GM19397 (cell line): ENCODE measurements around the gene DNAH1.
"Not testable (repeated sequence)": the region's sequence is repeated elsewhere in the genome, so short reads cannot be mapped to it uniquely, and the experiment has no call there.

ENCODE experiments used
- ATAC-seq: cut with Tn5 transposase; IDR thresholded peaks from one replicate; pipeline ENCODE4 v1.9.1; 2021; ENCODE audit warnings: mild to moderate bottlenecking, moderate library complexity; ENCODE audit not compliant: unreplicated experiment

DNAH1 gene

DNA sequence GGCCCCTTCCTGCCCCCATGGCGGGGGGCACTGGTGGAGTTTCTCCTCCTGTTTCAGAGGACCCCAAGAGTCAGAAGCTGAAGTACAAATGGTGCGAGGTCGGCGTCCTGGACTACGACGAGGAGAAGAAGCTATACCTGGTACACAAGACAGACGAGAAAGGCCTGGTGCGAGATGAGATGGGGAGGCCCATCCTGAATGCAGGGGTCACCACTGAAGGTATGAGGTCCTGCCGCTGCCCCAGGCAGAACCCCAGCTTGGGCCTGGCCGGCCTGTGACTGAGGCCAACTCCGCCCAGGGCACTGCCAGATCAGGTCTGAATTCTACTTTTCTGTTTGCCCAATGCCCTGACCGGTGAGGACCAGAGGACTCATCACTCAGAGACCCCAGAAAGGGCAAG lies 15.0 kb downstream of the DNAH1 start:
- ATAC-seq, result no peak

DNA sequence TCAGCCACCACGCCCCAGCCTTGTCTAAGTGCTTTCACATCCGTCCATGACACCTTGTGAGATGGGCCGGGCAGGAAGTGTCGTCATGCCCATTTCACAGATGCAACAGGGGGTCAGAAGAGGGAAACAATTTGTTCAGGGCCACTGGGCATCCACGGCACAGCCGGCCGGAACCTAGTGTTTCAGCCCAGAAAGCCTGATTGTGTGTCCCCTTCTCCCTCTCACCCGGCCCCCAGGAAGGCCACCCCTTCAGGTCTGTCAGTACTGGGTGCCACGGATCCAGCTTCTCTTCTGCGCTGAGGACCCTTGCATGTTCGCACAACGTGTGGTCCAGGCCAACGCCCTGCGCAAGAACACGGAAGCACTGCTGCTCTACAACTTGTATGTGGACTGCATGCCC lies 15.8 kb downstream of the DNAH1 start:
- no peak for ATAC-seq

DNA sequence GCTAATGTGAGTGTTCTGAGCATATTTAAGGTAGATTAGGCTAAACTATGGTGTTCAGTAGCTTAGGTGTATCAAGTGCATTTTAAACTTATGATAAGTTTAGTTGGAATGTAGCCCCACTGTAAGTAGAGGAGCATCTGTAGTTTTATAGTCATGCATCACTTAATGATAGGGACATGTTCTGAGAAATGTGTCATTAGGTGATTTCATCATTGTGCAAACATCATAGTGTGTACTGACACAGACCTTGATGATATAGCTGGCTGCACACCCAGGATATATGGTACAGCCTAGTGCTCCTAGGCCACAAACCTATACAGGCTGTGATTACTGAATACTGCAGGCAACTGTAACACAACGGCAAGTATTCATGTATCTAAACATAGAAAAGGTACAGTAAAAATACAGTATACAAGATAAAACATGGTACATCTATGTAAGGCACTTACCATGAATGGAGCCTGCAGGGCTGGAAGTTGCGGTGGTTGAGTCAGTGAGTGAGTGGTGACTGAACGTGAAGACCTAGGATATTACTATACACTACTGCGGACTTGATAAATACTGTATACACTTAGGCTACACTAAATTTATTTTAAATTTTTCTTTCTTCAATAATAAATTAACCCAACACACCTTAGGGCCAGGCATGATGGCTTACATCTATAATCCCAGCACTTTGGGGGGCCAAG lies 17.9 kb downstream of the DNAH1 start:
- ATAC-seq, result no peak

DNA sequence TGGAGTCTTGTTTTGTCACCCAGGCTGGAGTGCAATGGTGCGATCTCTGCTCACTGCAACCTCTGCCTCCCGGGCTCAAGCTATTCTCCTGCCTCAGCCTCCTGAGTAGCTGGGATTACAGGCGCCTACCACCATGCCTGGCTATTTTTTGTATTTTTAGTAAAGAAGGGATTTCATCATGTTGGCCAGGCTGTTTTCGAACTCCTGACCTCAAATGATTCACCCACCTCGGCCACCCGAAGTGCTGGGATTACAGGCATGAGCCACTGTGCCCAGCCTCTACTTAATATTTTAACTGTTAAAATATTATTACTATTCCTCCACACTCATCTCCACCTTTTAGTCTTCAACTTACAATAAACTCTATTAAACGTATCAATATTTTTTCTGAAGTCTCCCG lies 22.0 kb downstream of the DNAH1 start:
- not testable (repeated sequence) for ATAC-seq

DNA sequence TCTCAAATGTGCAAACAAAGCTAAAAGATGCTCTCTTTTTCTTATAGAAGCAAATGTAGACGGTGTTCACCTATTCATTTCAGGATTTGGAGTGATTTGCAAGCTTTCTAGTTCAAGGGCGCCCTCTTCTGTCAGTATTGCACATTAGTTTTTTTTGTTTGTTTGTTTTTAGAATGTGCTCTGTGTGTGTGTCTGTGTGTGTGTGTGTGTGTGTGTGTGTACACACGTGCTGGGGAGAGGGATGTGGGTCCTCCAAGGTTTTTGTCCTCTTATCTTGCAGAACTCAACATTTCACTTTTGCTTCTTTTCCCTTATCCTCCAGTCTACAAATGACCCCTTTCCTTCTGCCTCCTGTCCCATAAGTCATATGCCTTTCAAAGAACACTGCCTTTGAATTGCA lies 23.5 kb downstream of the DNAH1 start:
- ATAC-seq, result no peak

- ATAC-seq, result no peak
Measured at GRCh38 chr3:52341123-52341522, 25.0 kb downstream of the DNAH1 start.

DNA sequence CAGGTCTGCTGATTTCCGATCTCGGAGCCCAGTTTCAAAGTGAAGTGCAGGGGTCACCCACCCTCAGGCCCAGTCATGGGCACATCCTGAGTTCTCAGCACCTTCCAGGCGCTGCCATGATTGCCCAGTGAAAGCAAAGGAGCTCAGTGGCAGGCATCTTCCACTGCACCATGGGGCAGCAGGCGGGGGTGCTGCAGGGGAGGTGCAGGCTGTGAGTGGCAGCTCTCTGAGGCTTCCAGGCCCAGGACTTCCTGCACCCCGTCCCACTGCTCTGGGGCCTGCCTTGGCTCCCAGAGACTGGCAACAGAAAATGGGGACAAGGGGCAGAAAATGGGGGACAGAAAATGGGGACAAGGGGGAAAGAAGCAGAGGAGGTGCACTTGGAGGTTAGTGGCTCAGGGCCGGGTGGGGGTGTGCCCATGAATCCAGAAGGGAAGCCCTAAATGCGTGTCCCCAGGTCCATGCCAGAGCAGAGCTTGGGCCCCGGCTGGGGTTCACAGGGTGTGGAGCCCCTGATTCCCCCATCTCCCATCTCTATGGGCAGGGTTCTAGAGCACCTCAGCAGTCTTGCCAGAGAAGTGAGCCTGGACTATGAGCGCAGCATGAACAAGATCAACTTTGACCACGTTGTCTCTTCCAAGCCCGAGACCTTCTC lies 28.0 kb downstream of the DNAH1 start:
- no peak for ATAC-seq

- ATAC-seq, result no peak
Measured at GRCh38 chr3:52345521-52346109, 29.5 kb downstream of the DNAH1 start.

GRCh38 chr3:52346623-52347530 lies 30.8 kb downstream of the DNAH1 start:
- ATAC-seq, result no peak

- no peak for ATAC-seq
Measured at GRCh38 chr3:52347716-52348635, 31.9 kb downstream of the DNAH1 start.

DNA sequence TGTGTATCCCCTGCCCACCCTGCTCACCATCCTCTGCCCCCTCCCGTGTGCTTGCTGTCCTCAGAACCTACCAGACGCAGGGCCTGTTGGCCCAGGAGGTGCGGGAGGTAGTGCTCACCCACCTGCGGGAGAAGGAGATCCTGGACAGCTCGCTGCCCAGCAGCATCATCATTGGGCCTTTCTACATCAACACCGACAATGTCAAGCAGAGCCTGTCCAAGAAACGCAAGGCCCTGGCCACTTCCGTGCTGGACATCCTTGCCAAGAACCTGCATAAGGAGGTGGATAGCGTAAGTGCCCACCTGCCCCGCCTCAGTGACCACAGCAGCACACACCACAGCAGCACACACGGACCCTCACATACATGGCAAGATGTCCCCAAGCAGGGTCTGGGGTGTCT lies 33.0 kb downstream of the DNAH1 start:
- ATAC-seq, result no peak

- ATAC-seq, result no peak
Measured at GRCh38 chr3:52349611-52350395, 33.7 kb downstream of the DNAH1 start.

DNA sequence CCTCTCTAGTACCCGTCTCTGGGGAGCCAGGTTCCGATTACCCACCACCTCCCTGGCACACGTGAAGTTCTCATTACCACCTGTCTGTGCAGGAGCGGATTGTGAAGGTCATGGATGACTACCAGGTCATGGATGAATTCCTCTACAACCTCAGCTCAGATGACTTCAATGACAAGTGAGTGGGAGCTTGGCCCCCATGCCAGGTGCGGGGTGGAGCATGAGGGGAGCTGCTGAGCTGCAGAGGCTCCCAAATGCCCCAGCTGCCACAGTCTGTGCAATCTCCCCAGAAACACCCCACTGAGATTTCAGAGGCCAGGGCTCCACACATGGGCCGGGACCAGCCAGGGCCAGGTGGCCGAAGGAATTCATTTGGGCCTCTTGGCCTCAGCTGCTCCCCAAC lies 34.3 kb downstream of the DNAH1 start:
- no peak for ATAC-seq

DNA sequence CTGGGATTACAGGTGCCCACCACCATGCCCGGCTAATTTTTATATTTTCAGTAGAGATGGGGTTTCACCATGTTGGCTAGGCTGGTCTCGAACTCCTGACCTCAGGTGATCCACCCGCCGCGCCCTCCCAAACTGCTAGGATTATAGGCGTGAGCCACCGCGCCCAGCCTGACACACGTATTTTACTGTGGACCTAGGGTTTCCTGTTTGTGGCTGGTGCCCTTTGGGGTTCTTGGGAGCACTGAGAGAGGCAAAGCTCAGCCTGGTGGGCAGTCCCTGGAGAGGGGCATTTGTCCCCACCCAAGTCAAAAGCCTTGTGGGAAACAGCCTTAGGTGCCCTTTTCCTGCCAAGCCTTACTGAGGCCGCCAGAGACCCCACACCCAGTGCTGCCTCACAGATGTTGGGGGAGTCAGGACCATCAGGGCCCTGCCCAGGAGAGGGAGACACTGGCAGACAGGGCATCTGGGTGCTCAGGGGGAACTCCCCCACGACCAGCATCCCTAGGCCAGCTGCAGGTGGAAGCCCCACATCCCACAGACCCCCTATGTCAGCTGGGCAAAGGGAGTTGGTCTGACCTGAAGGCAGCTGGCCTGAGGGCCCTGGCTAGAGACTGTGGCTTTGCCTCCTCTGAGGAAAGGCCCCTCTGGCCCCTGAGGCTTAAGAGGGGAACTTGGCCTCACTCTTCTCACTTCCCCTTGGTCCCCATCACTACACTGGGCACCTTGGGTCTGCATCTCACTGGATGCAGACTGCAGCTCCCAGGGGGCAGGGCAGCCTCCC lies 35.1 kb downstream of the DNAH1 start:
- no peak for ATAC-seq

GRCh38 chr3:52351762-52352368 lies 35.7 kb downstream of the DNAH1 start:
- no peak for ATAC-seq

DNA sequence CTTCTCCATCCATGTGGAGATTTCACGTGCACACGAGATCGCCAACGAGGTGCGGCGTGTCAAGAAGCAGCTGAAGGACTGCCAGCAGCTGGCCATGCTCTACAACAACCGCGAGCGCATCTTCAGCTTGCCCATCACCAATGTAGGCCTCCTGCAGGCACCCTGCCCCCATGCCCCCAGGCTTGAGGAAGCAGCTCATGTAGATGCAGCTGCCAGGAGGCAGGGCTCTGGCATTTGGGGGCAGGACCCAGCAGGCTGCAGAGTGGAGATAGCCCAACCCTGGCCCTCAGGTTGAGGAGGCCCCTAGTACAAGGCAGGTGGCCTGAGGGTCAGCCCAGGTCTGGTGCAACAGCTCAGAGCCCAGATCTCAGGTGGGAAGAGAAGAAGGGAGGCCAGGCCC lies 36.4 kb downstream of the DNAH1 start:
- ATAC-seq, result no peak

DNA sequence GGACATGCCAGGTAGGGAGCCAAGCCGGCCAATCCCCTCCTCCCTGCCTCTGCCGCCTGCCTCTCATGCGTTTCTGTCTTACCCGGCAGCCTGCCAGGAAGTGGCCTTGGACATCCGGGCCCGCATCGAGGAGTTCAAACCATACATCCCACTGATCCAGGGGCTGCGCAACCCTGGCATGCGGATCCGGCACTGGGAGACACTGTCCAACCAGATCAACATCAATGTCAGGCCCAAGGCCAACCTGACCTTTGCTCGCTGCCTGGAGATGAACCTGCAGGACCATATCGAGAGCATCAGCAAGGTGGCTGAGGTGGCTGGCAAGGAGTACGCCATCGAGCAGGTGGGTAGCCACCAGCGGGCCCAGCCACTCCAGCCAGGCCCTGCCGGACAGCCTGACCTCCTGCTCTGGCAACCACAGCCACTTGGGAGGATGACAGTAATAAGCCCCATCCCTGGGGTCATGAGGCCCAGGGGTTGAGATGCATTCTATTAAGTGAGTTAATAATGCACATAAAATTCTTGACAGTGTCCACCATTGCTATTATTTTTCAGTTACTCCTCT lies 37.3 kb downstream of the DNAH1 start:
- ATAC-seq, result no peak

- no peak for ATAC-seq
Measured at GRCh38 chr3:52354676-52355075, 38.6 kb downstream of the DNAH1 start.
